WERI-Rb-1 (cell line): ENCODE measurements around the gene COL18A1.

ENCODE experiments used
- DNase-seq: peaks from one replicate; pipeline ENCODE4 v3.0.0-alpha.2; 2020
- H3K27ac ChIP-seq: fragments of 250-450 bp; sonication (Bioruptor Pico); 2 replicates; pipeline ENCODE4 v1.5.1; 2020; ENCODE audit warnings: mild to moderate bottlenecking, moderate library complexity
- H3K27me3 ChIP-seq: fragments of 250-450 bp; sonication (Bioruptor Pico); 2 replicates; pipeline ENCODE4 v1.5.1; 2021; ENCODE audit warnings: mild to moderate bottlenecking, low read depth, moderate library complexity; ENCODE audit not compliant: insufficient read depth, severe bottlenecking
- H3K36me3 ChIP-seq: fragments of 250-450 bp; sonication (Bioruptor Pico); 2 replicates; pipeline ENCODE4 v1.5.1; 2020; ENCODE audit warnings: mild to moderate bottlenecking, moderate library complexity
- H3K4me3 ChIP-seq: 2 replicates; pipeline ENCODE4 v1.5.1; 2011; ENCODE audit warnings: low read depth, mild to moderate bottlenecking, control low read depth, low read length
- H3K9me3 ChIP-seq: fragments of 250-450 bp; sonication (Bioruptor Pico); 2 replicates; pipeline ENCODE4 v1.5.1; 2021; ENCODE audit warnings: mild to moderate bottlenecking, moderate library complexity; ENCODE audit not compliant: severe bottlenecking
- CTCF ChIP-seq: IDR thresholded peaks from 2 replicates; pipeline ENCODE4 v1.5.1; 2011; ENCODE audit warnings: low read depth, mild to moderate bottlenecking, control low read depth, inconsistent platforms, low read length

The COL18A1 gene

GRCh38 chr21:45387506-45387905 lies 17.5 kb upstream of the COL18A1 start:
- H3K36me3 ChIP-seq, result no peaks in the 10 kb centered on the region

GRCh38 chr21:45388011-45388521 lies 16.9 kb upstream of the COL18A1 start:
- H3K27me3 ChIP-seq, result no peaks in the 10 kb centered on the region
- TF ChIP-seq CTCF, result no peak
- H3K9me3 ChIP-seq, result no peaks in the 10 kb centered on the region
- H3K27ac ChIP-seq, result no peak overlapping the region
- H3K36me3 ChIP-seq, result no peaks in the 10 kb centered on the region
- DNase-seq, result no peak
- no peak overlapping the region for H3K4me3 ChIP-seq

More at GRCh38 chr21:45387506-45387905, 17.5 kb upstream of the COL18A1 start:
- Histone ChIP-seq H3K27ac (no peak overlapping the region), H3K27me3 (no peaks in the 10 kb centered on the region), H3K9me3 (no peaks in the 10 kb centered on the region), H3K4me3 (no peak overlapping the region)
- no peak for TF ChIP-seq CTCF
- no peak for DNase-seq

- no peaks in the 10 kb centered on the region for H3K9me3 ChIP-seq
- H3K27ac ChIP-seq, result no peak overlapping the region
- no peaks in the 10 kb centered on the region for H3K27me3 ChIP-seq
- TF ChIP-seq CTCF, result no peak
- H3K4me3 ChIP-seq, result no peak overlapping the region
- no peaks in the 10 kb centered on the region for H3K36me3 ChIP-seq
- no peak for DNase-seq
Observed at GRCh38 chr21:45388611-45389296, 16.2 kb upstream of the COL18A1 start.

GRCh38 chr21:45390121-45390751 lies 14.7 kb upstream of the COL18A1 start:
- Histone ChIP-seq H3K27ac (no peak overlapping the region), H3K4me3 (no peak overlapping the region), H3K27me3 (no peaks in the 10 kb centered on the region), H3K9me3 (no peaks in the 10 kb centered on the region), H3K36me3 (no peaks in the 10 kb centered on the region)
- TF ChIP-seq CTCF, result no peak
- no peak for DNase-seq

GRCh38 chr21:45390831-45391742 lies 13.9 kb upstream of the COL18A1 start:
- Histone ChIP-seq H3K27me3 (no peaks in the 10 kb centered on the region), H3K4me3 (no peak overlapping the region), H3K27ac (no peak overlapping the region), H3K36me3 (no peaks in the 10 kb centered on the region), H3K9me3 (no peaks in the 10 kb centered on the region)
- TF ChIP-seq CTCF, result no peak
- no peak for DNase-seq
